HG03442 (cell line): ENCODE measurements around the gene CALY.
A peak's percentile ranks its signal among the peaks of the same experiment; 100 is the strongest.
"Not testable (repeated sequence)": the region's sequence is repeated elsewhere in the genome, so short reads cannot be mapped to it uniquely, and the experiment has no call there.

Experiments used
- ATAC-seq: cut with Tn5 transposase; IDR thresholded peaks from one replicate; pipeline ENCODE4 v1.9.1; 2021; ENCODE audit warnings: mild to moderate bottlenecking, moderate library complexity; ENCODE audit not compliant: unreplicated experiment

The CALY gene

GRCh38 chr10:133334503-133335245 lies 2.0 kb downstream of the CALY start:
- ATAC-seq, result no peak

DNA sequence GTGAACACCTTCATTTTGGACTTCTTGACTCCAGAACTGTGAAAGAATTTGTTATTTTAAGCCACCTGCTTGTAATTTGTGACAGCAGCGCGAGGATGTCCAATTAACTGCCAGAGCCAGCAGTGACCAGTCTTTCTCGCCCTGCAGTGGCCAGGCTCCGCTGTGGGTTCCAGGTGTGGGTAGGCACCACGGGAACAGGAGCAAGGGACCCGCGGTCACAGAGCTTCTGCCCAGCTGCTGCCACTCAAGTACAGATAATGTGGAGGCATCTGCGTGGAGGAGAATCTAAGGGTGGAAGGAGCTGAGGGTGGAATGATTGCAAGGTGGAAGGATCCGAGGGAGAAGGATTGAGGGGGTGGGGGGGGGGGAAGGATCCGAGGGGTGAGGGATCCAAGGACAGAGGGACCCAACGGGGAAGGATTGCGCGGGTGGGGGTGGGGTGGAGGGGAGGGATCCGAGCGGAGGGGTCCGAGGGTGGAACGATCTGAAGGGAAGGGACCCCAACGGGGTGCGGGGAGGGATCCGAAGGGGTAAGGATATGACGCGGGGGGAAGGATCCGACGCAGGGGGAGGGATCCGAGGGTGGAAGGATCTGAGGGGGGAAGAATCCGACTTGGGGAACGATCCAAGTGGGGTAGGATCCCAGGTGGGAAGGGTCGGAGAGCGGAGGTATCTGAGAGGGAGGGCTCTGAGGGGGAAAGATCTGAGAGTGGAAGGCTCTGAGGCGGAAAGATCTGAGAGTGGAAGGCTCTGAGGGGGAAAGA lies 3.6 kb downstream of the CALY start:
- no peak for ATAC-seq

DNA sequence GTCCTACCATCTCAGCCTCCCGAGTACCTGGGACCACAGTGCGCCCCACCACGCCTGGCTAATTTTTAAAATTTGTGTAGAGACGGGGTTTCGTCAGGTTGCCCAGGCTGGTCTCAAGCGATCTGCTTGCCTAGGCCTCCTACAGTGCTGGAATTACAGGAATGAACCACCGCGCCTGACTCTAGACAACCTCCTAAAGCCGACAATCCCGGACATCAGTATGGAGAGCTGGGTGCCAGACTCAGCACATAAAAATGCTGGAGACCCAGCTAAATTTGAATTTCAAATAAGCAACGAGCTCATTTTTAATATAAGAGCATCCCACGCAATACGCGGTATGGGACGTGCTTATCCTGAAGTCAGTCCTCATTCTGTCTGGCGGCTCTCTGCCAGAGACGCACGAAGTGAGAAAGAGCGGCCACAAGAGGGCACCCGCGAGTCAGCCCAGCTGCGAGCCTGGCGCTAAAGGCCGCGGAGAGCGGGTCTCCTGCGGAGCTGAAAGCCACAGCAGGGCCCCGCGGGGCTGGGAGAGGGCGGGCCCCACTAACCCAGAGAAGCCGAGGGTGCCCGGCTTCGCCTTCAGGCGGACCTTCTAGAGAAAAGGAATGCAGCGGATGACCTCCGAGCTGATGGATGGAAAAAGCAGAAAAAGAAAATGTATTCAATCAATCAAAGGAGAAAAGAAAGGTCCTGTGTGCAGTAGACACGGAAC lies 7.0 kb downstream of the CALY start:
- ATAC-seq, result peak; percentile 93

DNA sequence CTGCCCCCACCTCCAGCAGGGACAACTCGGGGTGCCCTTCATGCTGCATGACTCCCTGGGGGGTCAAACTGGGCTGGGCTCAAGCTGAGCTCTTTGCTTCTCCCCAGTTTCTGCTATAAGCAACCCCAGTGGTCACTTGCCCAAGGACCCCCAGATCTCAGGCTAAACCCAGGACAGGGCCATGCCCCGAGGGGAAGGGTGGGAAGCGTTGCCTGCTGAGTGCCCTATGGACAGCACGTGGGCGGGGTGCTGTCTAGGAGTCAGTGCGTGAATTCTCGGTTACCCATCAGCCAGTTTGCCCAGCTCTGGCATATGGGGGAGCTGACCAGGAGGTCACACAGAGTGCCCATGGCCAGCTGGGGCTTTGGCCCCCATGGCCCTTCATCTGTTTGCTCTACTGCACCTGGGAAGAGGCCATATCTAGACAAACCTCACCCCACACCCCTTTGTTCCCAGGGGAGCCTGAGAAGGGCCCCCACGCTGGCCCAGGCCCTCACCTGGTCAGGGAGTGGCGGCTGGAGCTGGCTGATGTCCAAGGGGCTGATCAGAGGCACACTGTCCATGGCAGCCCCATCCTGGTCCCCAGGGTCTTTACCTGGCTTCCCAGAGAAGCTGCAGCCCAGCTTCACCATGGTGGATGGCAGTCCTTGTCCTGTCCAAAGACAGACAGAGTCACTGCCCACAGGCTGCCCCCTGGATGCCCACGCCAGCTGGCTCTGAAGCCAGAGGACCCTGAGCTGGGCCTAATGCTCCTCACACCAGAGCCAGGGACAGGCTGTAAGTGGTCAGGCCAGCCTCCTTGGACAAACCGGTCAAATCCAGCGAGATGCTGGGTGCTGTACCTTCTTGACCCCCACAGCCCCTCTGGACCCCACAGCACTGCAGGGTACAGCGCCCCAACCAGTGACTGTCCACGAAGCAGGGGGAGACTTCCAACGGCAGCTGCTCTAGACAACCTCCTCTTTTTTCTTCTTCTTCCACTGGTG lies 8.0 kb downstream of the CALY start:
- no peak for ATAC-seq

- ATAC-seq, result no peak
Observed at GRCh38 chr10:133327651-133328357, 8.9 kb downstream of the CALY start.

DNA sequence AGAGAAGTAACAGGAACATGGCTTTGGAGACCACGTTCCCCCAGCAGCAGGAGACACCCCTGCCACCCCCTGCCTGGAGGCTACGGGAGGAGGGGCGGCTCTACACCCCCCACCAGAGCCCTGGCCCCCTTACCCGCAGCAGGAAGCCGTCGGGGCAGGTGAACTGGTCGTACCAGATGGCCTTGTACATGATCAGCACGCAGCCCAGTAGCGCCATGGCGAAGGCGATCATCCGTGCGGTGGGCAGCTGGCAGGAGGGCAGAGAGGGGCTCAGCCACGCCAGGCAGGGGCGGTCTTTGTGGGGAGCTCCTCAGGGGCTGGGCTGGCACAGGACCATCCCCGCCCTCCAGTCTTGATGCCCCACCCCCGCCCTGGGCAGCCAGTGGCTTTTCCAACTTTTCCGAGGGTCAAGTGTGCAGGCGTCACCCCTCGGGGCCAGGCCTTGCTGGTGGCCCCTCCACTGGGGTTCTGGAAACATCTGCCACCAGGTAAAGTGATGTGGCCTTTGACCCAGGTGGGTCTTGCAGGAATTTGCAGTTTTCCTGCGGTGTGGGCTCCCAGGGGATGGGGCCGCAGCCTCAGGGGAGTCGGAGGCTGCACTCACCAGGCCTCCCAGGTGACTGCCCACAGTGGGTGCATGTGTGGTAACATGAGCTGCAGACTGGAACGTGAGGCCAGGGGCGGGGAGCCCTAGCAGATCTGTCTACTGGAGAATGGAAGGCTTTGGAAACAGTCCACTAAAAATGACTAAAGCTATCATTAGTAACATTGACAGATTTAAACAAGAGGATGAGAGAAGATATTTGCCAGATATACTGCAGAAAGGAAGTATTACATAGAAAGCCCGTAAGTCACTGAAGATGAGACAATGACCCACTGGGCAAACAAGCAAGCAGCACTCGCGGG lies 9.7 kb downstream of the CALY start:
- no peak for ATAC-seq

DNA sequence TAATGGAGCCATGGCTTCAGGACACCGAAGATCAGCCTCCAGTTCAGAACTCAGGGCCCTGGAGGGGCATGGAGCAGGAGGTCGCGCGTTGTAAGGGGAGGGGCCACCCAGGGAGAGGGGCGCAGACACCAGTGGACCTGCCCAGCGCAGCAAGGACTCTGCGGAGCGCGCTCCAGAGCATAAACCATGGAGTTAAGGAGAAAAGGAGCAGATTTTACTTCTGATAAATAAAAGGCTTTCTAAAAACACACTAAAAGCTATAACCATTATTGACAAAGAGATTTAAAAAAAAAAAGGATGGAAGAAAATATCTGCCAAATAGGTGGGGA lies 10.5 kb downstream of the CALY start:
- ATAC-seq, result no peak

DNA sequence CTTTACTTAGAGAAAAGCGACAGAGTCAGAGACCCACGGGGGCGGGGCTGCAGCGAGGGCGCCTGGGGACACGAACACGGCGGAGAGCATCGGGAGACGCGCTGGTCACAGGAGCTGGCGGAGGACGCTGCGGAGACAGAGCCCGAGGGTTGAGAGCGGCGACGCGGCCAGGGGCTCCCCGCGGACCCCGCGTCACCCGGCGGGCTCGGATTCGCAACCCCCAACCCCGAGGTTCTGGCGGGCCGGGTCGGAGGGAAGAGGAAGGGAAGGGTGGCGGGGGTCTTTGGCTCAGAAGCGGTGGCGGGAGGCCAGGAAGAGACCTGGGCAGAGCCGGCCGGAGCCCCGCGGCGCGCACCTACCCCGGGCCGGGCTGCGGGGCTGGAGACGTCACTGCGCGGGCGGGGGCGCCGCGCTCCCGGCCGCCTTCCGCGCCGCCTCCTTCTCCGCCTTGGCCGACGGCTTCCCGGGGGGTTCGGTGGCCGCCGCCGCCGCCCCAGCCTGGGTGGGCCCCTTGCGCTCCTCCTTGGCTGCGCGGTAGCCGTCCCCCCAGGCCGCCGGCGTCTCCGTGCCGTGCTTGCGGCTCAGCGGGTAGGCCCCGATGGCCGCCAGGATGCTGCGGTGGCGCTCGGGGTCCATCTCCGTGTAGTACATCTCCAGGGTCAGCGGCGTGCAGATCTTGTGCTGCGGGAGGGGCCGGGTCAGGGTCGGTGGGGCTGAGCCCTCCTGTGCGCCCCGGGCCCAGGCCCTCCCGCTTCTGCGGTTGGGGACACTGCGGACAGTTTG lies 11.1 kb downstream of the CALY start:
- ATAC-seq, result no peak

DNA sequence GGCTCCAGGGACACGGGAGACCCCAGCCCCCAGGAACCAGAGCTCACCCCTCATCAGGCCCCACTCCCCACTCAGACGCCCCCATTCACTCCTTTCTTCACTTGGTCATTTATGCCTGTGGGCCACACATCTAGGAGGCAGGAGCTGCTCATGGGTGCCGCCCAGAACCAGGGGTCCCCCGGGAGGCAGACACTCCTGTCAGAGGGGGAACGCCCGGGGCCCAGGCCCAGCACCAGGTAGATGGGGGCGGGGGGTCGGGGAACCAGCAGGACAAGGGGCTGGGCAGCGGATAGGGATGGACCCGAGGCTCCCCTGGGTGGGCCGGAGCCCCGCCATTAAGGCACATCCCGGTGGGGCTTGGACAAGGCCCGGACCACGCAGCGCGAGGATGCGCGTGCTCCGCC lies 11.8 kb downstream of the CALY start:
- ATAC-seq, result no peak

DNA sequence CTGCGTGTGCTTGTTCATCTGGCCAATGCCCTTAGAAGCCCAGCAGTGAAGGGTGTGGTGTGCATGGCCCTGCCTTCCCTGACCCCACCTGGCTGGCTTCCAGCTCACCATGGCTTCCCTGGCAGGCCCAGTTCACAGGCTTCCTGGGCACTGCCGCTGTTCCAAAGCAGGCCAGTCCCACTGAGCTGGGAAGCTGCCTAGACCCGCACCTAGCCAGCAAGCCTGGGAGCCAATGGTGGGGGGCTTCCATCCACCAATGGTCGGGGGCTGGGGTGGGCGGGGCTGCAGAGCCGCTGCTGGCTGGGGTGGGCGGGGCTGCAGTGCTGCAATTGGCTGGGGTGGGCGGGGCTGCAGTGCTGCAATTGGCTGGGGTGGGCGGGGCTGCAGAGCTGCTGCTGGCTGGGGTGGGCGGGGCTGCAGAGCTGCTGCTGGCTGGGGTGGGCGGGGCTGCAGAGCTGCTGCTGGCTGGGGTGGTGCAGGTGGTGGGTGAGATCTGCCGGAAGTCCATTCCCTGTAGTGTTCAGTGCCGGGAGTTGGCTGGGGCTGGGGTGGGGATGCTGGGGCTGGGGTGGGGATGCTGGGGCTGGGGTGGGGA lies 12.4 kb downstream of the CALY start:
- no peak for ATAC-seq

DNA sequence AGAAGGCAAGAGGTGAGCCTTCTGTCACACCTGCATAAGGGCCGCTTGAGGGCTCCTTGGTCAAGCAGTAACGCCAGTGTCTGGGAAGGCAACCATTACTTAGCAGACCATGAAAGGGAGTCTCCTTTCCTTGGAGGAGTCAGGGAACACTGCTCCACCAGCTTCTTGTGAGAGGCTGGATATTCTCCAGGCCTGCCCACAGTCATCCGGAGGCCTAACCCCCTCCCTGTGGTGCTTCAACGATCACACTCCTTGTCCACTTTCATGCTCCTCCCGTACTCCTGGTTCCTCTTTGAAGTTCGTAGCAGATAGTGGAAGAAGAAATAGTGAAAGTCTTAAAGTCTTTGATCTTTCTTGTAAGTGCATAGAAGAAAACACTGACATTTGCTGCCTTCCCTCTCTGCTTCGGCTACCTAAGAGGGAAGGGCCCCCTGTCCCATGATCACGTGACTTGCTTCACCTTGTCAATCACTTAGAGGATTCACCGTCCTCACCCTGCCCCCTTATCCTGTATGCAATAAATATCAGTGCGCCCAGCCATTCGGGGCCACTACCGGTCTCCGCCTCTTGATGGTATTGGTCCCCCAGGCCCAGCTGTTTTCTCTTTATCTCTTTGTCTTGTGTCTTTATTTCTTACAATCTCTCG lies 14.5 kb downstream of the CALY start:
- not testable (repeated sequence) for ATAC-seq

DNA sequence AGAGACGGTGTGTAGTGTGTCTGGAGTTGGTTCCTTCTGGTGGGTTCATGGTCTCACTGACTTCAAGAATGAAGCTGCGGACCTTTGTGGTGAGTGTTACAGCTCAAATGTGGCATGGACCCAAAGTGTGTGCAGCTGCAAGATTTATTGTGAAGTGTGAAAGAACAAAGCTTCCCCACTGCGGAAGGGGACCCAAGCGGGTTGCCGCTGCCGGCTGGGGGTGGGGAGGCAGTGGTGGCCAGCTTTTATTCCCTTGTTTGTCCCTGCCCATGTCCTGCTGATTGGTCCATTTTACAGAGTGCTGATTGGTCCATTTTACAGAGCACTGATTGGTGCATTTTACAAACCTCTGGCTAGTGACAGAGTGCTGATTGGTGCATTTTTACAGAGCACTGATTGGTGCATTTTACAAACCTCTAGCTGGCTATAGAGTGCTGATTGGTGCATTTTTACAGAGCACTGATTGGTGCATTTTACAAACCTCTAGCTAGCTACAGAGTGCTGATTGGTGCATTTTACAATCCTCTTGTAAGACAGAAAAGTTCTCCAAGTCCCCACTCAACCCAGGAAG lies 15.8 kb downstream of the CALY start:
- ATAC-seq, result not testable (repeated sequence)

GRCh38 chr10:133318494-133319127 lies 18.1 kb downstream of the CALY start:
- ATAC-seq, result peak; percentile 95

GRCh38 chr10:133316732-133317131 lies 20.0 kb downstream of the CALY start:
- ATAC-seq, result no peak

DNA sequence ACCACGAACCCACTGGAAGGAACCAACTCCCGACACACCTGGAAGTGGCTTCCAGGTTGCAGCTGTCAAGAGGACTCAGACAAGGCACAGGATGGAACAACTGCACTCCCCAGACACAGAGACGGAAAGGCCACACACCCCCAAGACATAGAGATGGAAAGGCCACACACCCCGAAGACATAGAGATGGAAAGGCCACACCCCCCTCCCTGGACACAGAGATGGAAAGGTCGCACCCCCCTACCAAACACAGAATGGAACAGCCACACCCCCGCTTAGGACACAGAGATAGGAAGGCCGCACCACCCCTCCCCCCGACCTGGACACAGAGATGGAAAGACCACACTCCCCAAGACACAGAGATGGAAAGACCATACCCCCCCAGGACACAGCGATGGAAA lies 20.4 kb downstream of the CALY start:
- no peak for ATAC-seq

GRCh38 chr10:133315847-133316246 lies 20.8 kb downstream of the CALY start:
- no peak for ATAC-seq

- no peak for ATAC-seq
Observed at GRCh38 chr10:133314911-133315310, 21.8 kb downstream of the CALY start.
